HG03354 (cell line): ENCODE data around the gene SOX30.

Experiments used
- ATAC-seq: cut with Tn5 transposase; IDR thresholded peaks from one replicate; pipeline ENCODE4 v1.9.1; 2021; ENCODE audit warnings: mild to moderate bottlenecking; ENCODE audit not compliant: unreplicated experiment, poor library complexity, severe bottlenecking

Gene SOX30

DNA sequence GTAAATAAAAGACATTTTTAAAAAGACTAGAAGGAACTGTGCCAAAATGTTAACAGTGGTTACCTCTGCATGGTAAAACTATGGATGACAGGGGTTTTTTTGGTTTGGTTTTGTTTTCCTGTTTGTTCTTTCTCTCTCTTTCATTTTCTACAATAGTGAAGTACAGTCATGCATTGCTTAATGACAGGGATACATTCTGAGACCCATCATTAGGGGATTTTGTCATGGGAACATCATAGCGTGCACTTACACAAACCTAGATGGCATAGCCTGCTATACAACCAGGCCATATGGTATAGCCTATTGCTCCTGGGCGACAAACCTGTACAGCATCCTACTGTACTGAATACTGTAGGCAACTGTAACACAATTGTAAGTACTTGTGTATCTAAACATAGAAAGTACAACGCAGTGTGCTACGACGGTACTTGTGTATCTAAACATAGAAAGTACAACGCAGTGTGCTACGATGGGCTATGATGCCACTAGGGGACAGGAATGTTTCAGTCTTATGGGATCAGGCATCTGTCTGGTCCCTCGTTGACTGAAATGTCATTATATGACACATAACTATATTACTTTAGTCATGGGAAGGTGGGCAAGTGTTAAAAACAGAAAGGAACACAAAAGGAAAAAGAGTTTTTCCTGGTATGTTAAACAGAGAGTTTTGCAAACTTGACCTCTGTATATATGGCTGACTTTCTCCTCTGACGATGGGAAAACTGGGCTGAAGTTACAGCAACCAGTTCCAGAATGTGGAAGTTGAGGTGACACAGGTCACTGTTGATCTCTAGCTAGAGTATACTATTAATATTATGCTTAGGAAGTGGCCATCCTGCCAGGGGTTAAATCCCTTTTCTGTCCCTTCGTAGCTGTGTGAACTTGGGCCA, 69.3 kb downstream of the SOX30 start:
- ATAC-seq: no peak

DNA sequence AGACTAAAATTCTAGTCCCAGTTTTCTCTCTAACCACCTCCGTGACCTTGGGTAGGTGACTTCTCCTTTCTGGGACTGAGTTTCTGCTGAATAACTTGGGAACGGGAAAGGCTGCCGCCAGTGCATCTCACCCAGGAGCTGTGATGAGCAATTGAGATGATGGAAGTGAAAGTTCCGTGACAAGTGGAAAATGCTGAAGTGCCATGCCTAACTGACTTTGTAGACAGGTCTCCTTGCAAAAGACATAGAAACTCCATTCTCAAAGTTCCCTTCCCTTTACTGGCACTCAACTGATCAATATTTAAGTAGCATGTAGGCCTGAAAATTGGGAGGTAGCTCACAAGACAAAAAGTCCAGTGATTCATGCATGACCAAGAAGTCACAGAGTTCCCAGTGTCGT, 70.3 kb downstream of the SOX30 start:
- no peak for ATAC-seq

- no peak for ATAC-seq
Measured at GRCh38 chr5:157578079-157578780, 74.0 kb downstream of the SOX30 start.

- ATAC-seq: no peak
Measured at GRCh38 chr5:157576678-157577077, 75.6 kb downstream of the SOX30 start.
